GM12891 (cell line): ENCODE results near the gene PLA2G4D.

Source experiments
- PAX5 ChIP-seq: IDR thresholded peaks from 2 replicates; pipeline ENCODE4 v1.6.1; 2011; ENCODE audit warnings: low read length, moderate library complexity, mild to moderate bottlenecking; ENCODE audit not compliant: insufficient read depth, severe bottlenecking
- POLR2A ChIP-seq: IDR thresholded peaks from 2 replicates; pipeline ENCODE4 v1.6.1; 2011; ENCODE audit warnings: low read depth, low read length, control low read depth
- POLR2AphosphoS5 ChIP-seq: IDR thresholded peaks from 2 replicates; pipeline ENCODE4 v1.6.1; 2011; ENCODE audit warnings: low read depth, low read length, control low read depth
- POU2F2 ChIP-seq: IDR thresholded peaks from 2 replicates; pipeline ENCODE4 v1.6.1; 2011; ENCODE audit warnings: low read depth, mild to moderate bottlenecking, control low read depth, low read length, moderate library complexity
- SPI1 ChIP-seq: IDR thresholded peaks from 2 replicates; pipeline ENCODE4 v1.6.1; 2011; ENCODE audit warnings: low read depth, low read length, control low read depth
- TAF1 ChIP-seq: IDR thresholded peaks from 2 replicates; pipeline ENCODE4 v1.6.1; 2011; ENCODE audit warnings: low read depth, low read length, control low read depth

DNA sequence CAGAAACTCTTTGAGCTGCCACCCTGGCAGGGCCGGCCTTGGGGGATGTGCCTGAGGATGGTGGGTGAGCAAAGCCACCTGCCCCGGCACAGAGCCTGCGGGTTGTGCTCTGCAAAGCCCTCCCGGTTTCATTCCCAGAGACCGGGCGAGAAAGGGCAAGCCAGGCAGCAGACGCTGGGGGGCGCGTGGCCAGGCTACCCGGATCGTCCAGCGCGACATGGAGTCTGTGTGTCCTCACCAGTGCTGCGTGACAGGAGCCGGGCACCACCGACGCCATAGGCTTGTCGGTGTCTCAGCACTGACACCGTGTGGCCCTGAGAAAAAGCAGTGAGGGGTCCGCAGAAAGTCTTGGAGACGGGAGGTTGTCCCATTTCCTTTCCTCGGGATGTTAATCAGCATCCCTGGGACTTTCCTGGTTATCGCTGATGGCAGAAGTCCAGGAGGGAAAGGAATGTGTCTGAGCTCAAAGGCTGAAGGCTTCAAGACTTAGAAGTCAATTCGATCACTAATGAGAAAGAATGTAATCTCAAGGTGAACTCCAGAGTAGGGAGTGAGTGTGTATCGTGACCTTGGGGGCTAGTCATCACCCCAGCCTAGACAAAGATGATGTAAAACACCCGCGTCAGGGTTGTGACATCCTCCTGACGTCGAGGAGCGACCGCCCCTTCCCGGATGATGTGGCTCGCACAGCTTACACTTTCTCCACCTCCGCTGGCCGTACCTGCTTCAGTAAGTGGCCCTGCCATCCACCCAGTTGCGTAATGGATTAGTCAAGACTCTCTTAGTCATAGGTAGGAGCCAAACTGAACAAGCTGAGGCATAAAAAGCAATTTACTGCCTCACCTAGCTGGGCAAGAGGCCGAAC lies 37.2 kb downstream of the PLA2G4D start:
- TF ChIP-seq POLR2AphosphoS5: no peak
- TF ChIP-seq POLR2A: no peak
- TF ChIP-seq POU2F2: no peak
- TF ChIP-seq PAX5: no peak
- TF ChIP-seq SPI1: no peak
- no peak for TF ChIP-seq TAF1
